CD4-positive, alpha-beta T cell treated with Interleukin-15 for 4 hours (primary cell): Measurements from ENCODE around the gene CAB39.
A peak's percentile ranks its signal among the peaks of the same experiment; 100 is the strongest.

Experiments
- DNase-seq: peaks from one replicate; pipeline ENCODE4 v3.0.0-alpha.2; 2020; ENCODE audit warnings: low spot score

The CAB39 gene

GRCh38 chr2:230757476-230757875 lies 44.8 kb downstream of the CAB39 start:
- no peak for DNase-seq

DNA sequence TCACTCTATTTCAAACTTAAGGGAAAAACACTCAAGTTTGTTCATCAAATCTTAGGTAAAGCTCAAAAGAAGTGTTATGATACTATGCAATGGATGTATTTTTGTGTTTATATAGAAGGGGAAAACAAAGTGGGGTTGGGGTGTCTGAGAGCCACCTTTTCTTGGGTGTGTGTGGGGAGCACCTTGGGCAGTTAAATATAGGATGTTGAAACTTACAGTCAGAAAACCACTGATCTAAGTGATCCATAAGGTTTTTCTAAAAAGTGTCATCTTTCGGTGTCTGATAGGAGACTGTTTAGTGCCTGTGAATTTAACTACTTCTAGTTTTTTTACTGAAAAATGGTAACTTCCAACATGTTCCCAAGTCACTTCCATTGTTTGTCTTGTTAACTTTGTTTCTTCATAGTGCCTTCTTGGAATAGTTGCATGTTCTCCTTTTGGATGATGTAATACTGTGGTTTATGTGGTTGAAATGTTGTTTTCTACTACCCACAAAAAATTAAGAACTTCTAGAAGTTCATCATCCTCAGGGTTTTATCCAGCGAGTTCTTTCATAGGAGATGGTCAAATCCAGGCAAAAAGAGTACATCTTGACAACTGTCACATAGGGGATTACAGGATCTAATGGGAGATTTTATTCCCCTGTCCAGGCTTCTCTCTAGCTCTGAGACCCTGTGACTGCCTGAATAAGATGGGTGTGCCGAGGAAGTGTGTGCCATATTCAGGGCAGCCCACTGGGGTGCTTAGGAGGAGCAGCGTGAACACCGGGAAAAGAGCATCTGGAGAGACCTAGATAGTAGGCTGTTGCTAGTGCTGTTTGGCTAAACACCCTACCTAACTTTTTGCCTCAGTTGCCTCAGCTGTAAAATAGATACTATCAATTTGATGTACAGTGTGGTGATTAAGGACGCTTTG lies 46.2 kb downstream of the CAB39 start:
- no peak for DNase-seq

DNA sequence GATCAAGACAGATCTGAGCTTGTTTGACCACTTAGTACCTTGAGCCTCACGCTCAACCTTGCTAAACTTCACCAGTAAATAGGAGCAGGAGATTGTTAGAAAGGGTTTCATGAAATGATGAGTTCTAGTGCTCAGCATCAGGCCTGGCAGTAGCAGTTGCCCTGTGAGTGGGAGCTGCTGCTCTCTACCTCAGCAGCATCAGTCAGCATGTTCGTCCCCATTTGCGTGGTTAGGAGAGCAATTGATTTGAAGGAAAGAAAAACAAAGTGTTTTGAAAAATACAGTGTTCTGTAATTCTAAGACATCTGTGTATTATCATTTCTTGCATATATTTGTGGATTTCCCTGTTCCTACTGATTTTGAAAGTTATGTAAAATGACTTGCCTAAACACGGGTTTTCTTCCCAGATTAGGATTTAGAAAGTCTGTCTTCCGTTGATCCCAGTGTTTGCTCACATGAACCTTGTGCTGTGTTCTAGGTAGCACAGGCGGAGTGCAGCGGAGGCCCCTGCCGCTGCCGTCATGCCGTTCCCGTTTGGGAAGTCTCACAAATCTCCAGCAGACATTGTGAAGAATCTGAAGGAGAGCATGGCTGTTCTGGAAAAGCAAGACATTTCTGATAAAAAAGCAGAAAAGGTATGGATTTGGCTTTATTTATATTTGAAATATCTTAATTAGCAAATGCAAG lies 47.0 kb downstream of the CAB39 start:
- no peak for DNase-seq

- no peak for DNase-seq
Observed at GRCh38 chr2:230761704-230762103, 49.1 kb downstream of the CAB39 start.

- DNase-seq = peak; percentile 33
Observed at GRCh38 chr2:230762317-230762896, 49.8 kb downstream of the CAB39 start.

DNA sequence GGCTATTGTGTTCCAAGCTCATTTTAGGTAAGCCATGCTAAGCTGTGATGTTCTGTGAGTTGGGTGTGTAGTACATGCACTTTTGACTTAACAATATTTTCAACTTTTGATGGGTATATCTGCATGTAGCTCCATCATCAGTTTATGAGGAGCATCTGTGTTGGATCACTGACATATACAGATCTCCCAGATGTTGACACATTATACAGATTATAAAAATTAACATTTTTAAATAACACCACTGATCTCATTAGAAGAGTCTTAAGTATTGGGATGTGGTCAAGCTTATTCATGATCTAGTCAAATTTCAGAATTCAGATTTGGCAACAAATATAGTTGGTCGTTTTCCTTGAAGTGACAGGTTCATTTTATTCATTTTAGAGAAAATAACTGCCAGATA lies 51.7 kb downstream of the CAB39 start:
- DNase-seq = no peak

GRCh38 chr2:230765611-230766300 lies 53.1 kb downstream of the CAB39 start:
- no peak for DNase-seq

DNA sequence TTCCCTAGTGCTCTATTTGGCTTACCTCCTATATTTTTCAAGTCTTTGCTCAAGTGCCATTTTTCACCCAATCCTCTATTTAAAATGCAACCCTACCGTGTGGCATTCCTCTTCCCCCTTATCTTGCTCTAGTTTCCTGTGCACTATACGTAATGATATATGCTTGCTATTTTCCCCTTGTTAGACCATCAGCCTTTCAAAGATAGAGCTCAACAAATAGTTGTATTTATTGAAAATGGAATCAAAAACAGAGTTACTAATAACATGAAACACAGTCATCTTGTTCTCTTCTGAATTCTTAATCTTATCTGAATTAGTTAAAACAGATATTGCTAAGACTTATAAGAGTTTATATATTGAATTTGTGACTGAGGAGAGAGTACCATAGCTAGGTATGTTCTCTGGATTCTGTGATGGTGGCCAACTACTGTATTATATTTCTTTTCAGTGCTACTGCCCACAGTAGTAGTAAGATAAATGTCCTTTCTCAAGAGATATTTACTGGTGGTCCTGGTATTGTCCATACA lies 55.3 kb downstream of the CAB39 start:
- no peak for DNase-seq

GRCh38 chr2:230770804-230771203 lies 58.2 kb downstream of the CAB39 start:
- no peak for DNase-seq

- DNase-seq = no peak
Observed at GRCh38 chr2:230772156-230772555, 59.5 kb downstream of the CAB39 start.

- DNase-seq = peak; percentile 32
Observed at GRCh38 chr2:230773039-230773773, 60.6 kb downstream of the CAB39 start.

GRCh38 chr2:230774348-230774951 lies 61.8 kb downstream of the CAB39 start:
- DNase-seq = no peak

- no peak for DNase-seq
Observed at GRCh38 chr2:230775737-230776136, 63.1 kb downstream of the CAB39 start.

- DNase-seq = no peak
Observed at GRCh38 chr2:230777721-230778120, 65.1 kb downstream of the CAB39 start.

DNA sequence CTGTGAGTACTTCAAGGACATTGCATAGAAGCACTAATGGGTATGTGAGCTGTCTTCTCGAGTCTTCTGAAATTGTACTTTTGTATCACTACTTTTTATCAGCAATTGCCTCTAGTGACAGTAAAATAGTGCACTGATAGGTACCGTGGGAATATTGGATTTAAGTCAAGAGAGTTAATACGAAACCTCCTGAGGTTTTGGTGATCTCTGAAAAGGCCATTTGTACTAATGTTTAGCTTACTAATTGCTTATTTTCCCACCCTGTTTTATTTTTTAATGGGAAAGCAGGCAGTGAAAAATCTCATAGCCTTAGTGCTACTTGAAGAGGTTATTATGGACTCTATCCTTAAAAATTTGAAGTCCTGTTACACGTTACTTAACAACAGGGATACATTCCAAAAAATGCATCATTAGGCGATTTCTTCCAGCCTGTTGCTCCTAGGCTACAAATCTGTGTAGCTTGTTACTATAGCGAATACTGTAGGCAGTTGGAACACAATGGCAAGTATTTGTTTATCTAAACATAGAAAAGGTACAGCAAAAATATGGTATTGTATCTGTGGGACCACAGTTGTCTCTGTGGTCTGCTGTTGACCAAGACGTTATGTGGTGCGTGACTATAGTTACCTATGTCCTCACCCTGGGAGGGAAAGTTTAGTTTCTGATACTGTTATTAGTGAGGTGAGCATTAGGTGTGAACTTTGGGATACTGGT lies 65.9 kb downstream of the CAB39 start:
- DNase-seq = no peak

DNA sequence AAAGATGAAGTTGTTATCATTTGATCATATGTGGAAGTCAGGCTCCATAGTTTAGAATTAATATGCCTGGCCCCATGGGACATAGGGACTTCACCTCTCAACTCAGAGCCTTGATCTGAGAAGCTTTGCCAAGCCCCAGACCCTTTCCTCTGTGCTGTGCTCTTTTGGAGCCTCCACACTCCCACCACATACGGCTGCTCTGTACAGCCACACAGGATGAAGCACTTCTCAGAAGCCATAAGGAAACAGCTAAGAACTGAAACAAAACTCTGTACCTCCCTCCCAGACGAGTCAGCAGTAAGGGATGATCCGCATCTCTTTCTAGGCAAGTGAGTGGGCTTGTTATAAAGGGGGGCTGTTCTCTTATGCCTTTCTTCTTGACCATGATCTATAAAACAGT lies 66.5 kb downstream of the CAB39 start:
- peak; percentile 45 for DNase-seq

DNA sequence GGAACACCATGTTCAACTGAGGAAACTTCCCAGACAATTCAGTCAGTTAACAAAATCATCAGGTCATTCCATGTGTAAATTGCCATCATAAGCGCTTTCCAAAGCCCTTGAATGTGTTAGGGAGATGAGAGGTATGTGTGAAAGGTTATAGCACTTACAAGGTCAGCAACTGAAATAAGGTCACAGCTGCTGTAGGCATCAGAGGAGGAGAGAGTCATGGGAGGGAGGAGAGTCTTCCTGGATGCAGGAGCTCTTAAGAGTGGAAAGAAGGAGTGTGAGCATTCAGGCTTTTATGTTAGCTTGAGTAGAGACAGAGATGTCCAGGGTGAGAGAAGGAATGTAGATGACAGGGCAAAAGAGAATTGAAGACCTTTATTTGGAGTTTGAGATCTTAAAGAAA lies 67.0 kb downstream of the CAB39 start:
- no peak for DNase-seq

DNA sequence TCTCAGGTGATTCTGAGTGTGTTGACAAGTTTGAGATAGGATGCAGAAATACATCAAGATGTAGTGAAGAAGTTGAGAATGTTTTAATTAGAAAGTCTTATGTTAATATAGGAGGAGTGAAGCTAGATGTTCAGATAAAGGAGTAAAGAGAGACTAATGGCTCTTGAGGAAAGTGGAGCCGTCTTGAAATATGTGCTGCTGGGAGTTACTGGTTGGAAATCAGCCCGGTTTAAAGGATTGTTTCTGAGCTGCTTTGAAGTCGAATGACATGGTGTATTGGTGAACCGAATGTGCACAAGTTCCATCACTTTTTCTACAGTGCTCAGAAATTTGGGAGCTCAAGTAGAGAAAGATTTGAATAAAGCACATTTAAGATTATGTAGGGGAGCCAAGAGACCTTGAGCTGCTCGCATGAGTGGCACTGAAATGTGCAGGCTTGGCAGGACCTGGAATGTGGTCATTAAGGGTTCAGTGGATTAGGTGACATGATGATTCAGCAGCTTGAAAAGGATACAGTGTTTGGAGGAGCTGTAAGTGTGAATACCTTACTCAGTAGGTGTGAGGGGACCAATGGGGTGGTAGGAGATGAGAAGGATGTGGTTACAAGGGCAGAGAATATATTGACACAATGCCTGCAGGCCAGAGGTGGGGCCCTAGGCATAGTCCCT lies 68.6 kb downstream of the CAB39 start:
- DNase-seq = peak; percentile 73

DNA sequence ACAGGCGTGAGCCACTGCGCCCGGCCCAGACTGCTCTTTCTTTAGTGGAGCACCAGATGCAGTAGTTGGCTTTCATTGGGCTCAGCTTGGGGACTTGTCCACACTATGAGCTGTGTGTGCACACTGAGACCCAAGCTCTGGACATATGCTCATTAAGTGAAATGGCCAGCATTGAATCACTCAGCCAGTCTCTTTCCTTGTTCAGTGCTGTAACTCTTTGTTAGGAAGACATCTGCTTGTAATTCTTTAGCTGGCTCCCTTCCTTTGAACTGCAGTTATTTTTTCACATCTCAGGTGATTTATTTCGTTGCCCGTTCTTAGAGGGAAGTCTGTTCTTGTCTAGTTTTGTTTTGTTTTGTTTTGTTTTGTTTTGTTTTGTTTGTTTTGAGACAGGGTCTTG lies 70.5 kb downstream of the CAB39 start:
- no peak for DNase-seq

GRCh38 chr2:230784795-230785194 lies 72.2 kb downstream of the CAB39 start:
- no peak for DNase-seq
